Measurements from ENCODE around the gene HDAC2.
"Not testable (repeated sequence)": the region's sequence is repeated elsewhere in the genome, so short reads cannot be mapped to it uniquely, and the experiment has no call there.

- TF ChIP-seq CTCF (conservative IDR thresholded peaks at IDR 0.05; ENCODE audit: low read length); EZH2phosphoT487 (IDR thresholded peaks at IDR 0.05; ENCODE audit: borderline replicate concordance): not testable (repeated sequence)
Observed at GRCh38 chr6:113982675-113983074, 11.7 kb upstream of the HDAC2 start.

Measured in Loucy (cell line).